Kidney (tissue), 14 donors: ENCODE data around the gene EXOC7. TPM values are rescaled to one million over a fixed set of nuclear protein-coding genes. Genes with fewer than 3 reads are reported as not detected.

Source experiments
- DNase-seq, 5 donors: peaks; one replicate each; pipeline ENCODE4 v3.0.0-alpha.2; 2013 to 2020
- FAIRE-seq: peaks from 2 replicates; lab custom pipeline; 2012; peaks lifted over from hg19 to GRCh38; lab: Jason Lieb, UNC
- H3K27ac ChIP-seq, 2 donors: one replicate each; pipeline ENCODE4 v1.7.0; 2013; ENCODE audit warnings: low read depth in 2 of 2, low read length in 2 of 2, inconsistent platforms in 1 of 2
- H3K27me3 ChIP-seq: one replicate; pipeline ENCODE4 v1.7.1; 2013; ENCODE audit warnings: low read length, inconsistent platforms; ENCODE audit not compliant: control insufficient read depth, insufficient read depth
- H3K36me3 ChIP-seq, 3 donors: one replicate each; pipeline versions ENCODE4 v1.7.0 to v1.7.1; 2013; ENCODE audit warnings: low read length in 3 of 3, control low read depth in 1 of 3, inconsistent platforms in 1 of 3; ENCODE audit not compliant: insufficient read depth in 3 of 3, control insufficient read depth in 2 of 3
- H3K4me1 ChIP-seq, 3 donors: one replicate each; pipeline versions ENCODE4 v1.7.0 to v1.7.1; 2013; ENCODE audit warnings: low read length in 3 of 3, inconsistent platforms in 1 of 3, low read depth in 1 of 3; ENCODE audit not compliant: control insufficient read depth in 2 of 3, insufficient read depth in 2 of 3
- H3K4me3 ChIP-seq, 3 donors: one replicate each; pipeline versions ENCODE4 v1.7.0 to v1.8.1; 2013; ENCODE audit warnings: low read length in 3 of 3, control low read depth in 1 of 3, inconsistent platforms in 1 of 3
- H3K9ac ChIP-seq, 3 donors: one replicate each; pipeline versions ENCODE4 v1.7.0 to v1.7.1; 2013; ENCODE audit warnings: low read length in 3 of 3, control low read depth in 1 of 3, inconsistent platforms in 1 of 3
- H3K9me3 ChIP-seq, 3 donors: one replicate each; pipeline versions ENCODE4 v1.7.0 to v1.7.1; 2013; ENCODE audit warnings: low read length in 3 of 3, control low read depth in 1 of 3, inconsistent platforms in 1 of 3; ENCODE audit not compliant: control insufficient read depth in 2 of 3, insufficient read depth in 1 of 3
- intact Hi-C: fragments of 100-400 bp; cut with DNase I; formaldehyde crosslinking; loops from one replicate; pipeline ENCODE4 v1.11.1; 2022
- polyA plus RNA-seq: library from polyadenylated mRNA; stranded (reverse); fragments of 350-450 nt; fragmentation: Illumina TruSeq; extraction: RNeasy Lipid Tissue Mini Kit (QIAGEN cat#74804); gene quantifications from one replicate; pipeline ENCODE4 v1.2.3, GENCODE V29; 2014; ENCODE audit warnings: low read depth, low replicate concordance; ENCODE audit not compliant: insufficient read depth
- total RNA-seq: library from RNA; stranded (reverse); fragmentation: NEBNext Ultra II Directional; extraction: Animal tissue kit (Norgen Biotek cat#: 25700); gene quantifications from one replicate; pipeline ENCODE4 v1.2.1, GENCODE V29; 2021
- TF ChIP-seq, protein P1 (sequence below): IDR thresholded peaks from 3 replicates; pipeline ENCODE4 v1.5.1; 2012; ENCODE audit warnings: mild to moderate bottlenecking, moderate library complexity, borderline replicate concordance; ENCODE audit not compliant: insufficient read depth; ENCODE audit errors: extremely low read depth
- donor health status: control.
- donor health status: control.
- donor health status: control.
- donor health status: control.
- donor health status: control.
- donor health status: DM: yes; HTN: yes; CAD: no.
- donor health status: Normal renal cell carcinoma (clear cell type).

EXOC7 gene
- total and polyA plus RNA-seq, 2 donors from 2014 or later = 83.2 to 143 TPM

DNA sequence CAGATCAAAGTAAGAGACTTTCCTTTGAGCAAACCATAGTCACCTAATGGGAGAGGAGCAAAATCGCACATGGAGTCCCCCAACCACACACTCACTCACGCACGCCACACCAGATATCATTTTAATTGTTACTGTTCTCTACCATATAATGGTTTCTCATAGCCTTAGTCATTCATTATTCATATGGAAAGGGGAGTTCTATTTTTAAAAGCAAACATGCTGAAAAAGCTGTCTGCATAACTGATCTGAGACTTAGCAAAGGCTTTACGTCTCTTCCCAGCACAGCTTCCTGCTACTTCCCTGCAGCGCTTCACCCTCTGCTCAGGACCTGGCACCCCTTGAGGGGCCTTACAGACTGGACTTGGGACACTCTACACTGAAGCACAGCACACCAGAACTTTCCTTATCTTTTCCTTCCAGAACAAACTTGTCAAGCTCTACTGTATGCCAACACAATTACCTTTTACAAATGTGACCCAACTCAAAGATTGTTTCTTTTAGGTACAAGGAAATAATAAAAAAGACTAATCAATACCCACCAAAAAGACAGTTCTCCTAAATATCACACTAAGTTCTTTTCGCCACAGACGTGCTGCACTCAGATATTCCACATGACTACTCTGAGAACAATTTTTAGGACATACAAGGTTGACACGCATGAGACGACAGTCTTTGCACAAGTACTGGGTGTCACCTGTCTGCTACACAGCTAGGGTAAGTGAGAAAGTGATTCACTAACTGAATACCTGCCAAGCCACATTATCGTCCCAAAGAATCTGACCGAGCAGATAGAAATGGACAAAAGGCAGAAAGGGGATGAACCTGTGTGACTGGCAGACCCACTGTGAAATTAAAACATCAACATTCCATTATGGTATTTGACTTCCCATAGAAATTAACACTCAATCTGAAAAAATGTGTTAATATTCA, 52.8 kb downstream of the EXOC7 start:
- Histone ChIP-seq H3K4me3 (no peak overlapping the region), H3K27ac (peak overlapping the region in 1 of 2 donors; percentile 37), H3K9me3 (no peaks in the 10 kb centered on the region), H3K4me1 (peaks cover 0 to 4% (median 2%) of the 10 kb centered on the region in 3 donors), H3K9ac (no peak overlapping the region), H3K36me3 (peaks cover 11 to 37% (median 26%) of the 10 kb centered on the region in 3 donors), H3K27me3 (no peaks in the 10 kb centered on the region)
- intact Hi-C loops = no loop called here
- TF ChIP-seq, protein P1, sequence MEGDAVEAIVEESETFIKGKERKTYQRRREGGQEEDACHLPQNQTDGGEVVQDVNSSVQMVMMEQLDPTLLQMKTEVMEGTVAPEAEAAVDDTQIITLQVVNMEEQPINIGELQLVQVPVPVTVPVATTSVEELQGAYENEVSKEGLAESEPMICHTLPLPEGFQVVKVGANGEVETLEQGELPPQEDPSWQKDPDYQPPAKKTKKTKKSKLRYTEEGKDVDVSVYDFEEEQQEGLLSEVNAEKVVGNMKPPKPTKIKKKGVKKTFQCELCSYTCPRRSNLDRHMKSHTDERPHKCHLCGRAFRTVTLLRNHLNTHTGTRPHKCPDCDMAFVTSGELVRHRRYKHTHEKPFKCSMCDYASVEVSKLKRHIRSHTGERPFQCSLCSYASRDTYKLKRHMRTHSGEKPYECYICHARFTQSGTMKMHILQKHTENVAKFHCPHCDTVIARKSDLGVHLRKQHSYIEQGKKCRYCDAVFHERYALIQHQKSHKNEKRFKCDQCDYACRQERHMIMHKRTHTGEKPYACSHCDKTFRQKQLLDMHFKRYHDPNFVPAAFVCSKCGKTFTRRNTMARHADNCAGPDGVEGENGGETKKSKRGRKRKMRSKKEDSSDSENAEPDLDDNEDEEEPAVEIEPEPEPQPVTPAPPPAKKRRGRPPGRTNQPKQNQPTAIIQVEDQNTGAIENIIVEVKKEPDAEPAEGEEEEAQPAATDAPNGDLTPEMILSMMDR = no peak
- peak in 2 of 5 donors; percentile 20 to 46 for DNase-seq
- no peak for FAIRE-seq

- no peak for FAIRE-seq
- H3K36me3 ChIP-seq = peaks cover 12 to 45% (median 32%) of the 10 kb centered on the region in 3 donors
Measured at GRCh38 chr17:76049836-76050537, 53.6 kb downstream of the EXOC7 start.

DNA sequence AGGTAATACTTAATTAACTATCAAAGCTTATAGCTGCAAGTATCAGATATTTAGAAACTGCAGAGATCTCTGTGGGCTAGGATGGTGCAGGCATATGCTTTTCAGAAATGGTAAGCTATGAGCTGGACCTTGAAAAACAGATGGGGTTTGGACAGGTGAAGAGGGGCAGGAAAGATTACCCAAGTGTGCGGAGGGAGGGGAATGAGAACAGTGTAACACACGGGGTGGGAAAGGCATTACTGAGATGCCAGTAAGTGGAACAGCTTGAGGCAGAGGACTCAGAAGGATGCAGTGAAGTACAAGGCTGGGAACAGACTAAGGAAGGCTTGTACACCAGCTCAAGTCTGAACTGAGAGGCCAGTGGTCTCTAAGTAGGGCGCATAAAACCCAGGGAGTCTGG, 54.3 kb downstream of the EXOC7 start:
- no peak overlapping the region for H3K9ac ChIP-seq
- peaks cover 13 to 52% (median 38%) of the 10 kb centered on the region in 3 donors for H3K36me3 ChIP-seq
- TF ChIP-seq, protein P1 = no peak
- H3K27me3 ChIP-seq = no peaks in the 10 kb centered on the region
- DNase-seq = no peak
- no peak for FAIRE-seq
- H3K27ac ChIP-seq = no peak overlapping the region
- H3K4me1 ChIP-seq = peaks cover 0 to 4% (median 2%) of the 10 kb centered on the region in 3 donors
- no peak overlapping the region for H3K4me3 ChIP-seq
- intact Hi-C loops = no loop called here
- H3K9me3 ChIP-seq = no peaks in the 10 kb centered on the region

More at GRCh38 chr17:76049836-76050537, 53.6 kb downstream of the EXOC7 start:
- Histone ChIP-seq H3K27me3 (no peaks in the 10 kb centered on the region), H3K9ac (no peak overlapping the region), H3K27ac (no peak overlapping the region), H3K4me3 (no peak overlapping the region), H3K4me1 (peaks cover 0 to 4% (median 2%) of the 10 kb centered on the region in 3 donors), H3K9me3 (no peaks in the 10 kb centered on the region)
- TF ChIP-seq, protein P1 = no peak
- intact Hi-C loops = no loop called here
- peak in 1 of 5 donors; percentile 64 for DNase-seq
